Right lobe of liver (tissue), 4 donors: ENCODE results near the gene JCAD.

Experiments used
- POLR2A ChIP-seq: fragments of 450-650 bp; IDR thresholded peaks from one replicate; pipeline ENCODE4 v1.6.1; 2017; ENCODE audit warnings: antibody characterized with exemption, mild to moderate bottlenecking
- TF ChIP-seq, protein P1 (sequence below), 4 donors: fragments of 200-600 bp in 3 of 4; fragments of 450-650 bp in 1 of 4; IDR thresholded peaks; one replicate each; pipeline versions ENCODE4 v1.5.1 to v1.8.0; 2016 to 2022; ENCODE audit warnings: antibody characterized with exemption in 4 of 4, mild to moderate bottlenecking in 2 of 4
- donor health status: DM: no; HTN: no; CAD: no.
- donor health status: DM: no; HTN: no; CAD: no.
- donor health status: DM: no; HTN: yes; CAD: no.

DNA sequence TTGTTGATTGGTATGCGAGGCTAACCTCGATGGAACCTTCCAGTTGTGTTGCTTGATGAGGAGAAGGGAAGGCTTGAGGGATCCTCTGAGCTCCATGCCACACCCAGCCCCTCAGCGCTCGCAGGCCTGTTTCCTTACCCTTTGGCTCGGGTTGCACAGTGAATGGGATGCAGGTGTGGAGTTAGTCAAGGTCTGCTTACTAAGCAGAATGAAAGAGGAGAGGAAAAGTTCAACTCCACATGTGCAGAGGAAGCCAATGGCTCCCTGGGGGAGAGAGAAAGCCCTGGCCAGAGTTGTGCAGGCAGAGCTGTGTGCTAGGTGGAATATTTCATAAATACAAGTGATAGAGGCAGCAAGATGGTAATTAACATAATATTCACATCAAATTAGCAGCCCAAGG is 85.5 kb downstream of the JCAD start:
- TF ChIP-seq, protein P1, sequence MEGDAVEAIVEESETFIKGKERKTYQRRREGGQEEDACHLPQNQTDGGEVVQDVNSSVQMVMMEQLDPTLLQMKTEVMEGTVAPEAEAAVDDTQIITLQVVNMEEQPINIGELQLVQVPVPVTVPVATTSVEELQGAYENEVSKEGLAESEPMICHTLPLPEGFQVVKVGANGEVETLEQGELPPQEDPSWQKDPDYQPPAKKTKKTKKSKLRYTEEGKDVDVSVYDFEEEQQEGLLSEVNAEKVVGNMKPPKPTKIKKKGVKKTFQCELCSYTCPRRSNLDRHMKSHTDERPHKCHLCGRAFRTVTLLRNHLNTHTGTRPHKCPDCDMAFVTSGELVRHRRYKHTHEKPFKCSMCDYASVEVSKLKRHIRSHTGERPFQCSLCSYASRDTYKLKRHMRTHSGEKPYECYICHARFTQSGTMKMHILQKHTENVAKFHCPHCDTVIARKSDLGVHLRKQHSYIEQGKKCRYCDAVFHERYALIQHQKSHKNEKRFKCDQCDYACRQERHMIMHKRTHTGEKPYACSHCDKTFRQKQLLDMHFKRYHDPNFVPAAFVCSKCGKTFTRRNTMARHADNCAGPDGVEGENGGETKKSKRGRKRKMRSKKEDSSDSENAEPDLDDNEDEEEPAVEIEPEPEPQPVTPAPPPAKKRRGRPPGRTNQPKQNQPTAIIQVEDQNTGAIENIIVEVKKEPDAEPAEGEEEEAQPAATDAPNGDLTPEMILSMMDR (IDR thresholded peaks at IDR 0.05) = no peak
- TF ChIP-seq POLR2A = no peak
